Fibroblast of villous mesenchyme (primary cell): ENCODE data around the gene IRF2BPL. TPM values are rescaled to one million over a fixed set of nuclear protein-coding genes. Genes with fewer than 3 reads are reported as not detected.

ENCODE experiments used
- DNase-seq: peaks from one replicate; pipeline ENCODE4 v3.0.0-alpha.2; 2010; ENCODE audit warnings: low read depth
- H3K4me3 ChIP-seq: 2 replicates; pipeline ENCODE4 v1.5.1; 2011; ENCODE audit warnings: low read depth, mild to moderate bottlenecking, low read length
- total RNA-seq: library from RNA; depleted of rRNA; stranded (reverse); fragments of >200 nt; gene quantifications from 2 replicates; pipeline ENCODE4 v1.2.3, GENCODE V29; 2012
- TF ChIP-seq, protein P1 (sequence below): IDR thresholded peaks from 2 replicates; pipeline ENCODE4 v1.5.1; 2012; ENCODE audit warnings: low read depth, mild to moderate bottlenecking, low read length; ENCODE audit not compliant: insufficient read depth

The IRF2BPL gene
- total RNA-seq, 1 donor = 40.2 TPM

DNA sequence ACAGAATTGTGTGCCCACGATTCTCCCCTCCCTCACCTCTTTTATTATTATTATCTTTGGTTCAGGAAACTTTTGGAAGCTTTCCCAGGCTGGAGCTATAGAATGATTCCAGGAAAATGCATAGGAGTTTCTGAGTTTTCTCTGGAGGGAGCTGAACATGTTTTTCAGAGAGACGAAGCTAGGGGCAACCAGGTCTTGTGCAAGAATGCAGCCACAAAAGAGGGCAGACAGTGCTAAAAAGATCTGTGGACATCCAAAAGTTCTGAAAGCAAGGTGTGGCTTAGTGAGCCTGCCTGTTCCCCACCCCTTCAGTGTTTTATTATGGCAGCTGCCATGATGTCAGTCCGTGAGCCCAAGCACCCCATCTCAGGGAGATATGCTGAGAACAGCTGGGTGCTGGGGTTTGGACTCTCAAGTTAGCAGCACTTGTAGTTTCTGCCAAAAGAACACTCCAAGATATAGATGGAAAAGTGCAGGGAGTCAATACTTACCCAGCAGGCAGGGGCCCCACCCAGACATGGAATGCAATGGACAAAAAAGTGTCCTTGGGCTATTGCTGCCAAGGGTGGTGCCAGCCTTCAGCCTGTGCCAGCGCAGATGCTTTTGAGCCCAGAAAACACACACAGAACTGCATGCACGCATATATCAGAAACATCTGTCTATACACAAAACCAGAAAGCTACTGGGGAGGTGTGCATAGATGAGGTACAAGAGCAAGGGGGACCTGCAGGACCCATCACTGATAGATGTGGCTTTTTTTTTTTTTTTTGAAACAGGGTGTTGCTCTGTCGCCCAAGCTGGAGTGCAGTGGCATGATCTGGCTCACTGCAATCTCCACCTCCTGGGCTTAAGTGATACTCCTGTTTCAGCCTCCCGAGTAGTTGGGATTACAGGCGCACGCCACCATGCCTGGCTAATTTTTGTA, 17.0 kb upstream of the IRF2BPL start:
- TF ChIP-seq, protein P1, sequence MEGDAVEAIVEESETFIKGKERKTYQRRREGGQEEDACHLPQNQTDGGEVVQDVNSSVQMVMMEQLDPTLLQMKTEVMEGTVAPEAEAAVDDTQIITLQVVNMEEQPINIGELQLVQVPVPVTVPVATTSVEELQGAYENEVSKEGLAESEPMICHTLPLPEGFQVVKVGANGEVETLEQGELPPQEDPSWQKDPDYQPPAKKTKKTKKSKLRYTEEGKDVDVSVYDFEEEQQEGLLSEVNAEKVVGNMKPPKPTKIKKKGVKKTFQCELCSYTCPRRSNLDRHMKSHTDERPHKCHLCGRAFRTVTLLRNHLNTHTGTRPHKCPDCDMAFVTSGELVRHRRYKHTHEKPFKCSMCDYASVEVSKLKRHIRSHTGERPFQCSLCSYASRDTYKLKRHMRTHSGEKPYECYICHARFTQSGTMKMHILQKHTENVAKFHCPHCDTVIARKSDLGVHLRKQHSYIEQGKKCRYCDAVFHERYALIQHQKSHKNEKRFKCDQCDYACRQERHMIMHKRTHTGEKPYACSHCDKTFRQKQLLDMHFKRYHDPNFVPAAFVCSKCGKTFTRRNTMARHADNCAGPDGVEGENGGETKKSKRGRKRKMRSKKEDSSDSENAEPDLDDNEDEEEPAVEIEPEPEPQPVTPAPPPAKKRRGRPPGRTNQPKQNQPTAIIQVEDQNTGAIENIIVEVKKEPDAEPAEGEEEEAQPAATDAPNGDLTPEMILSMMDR = no peak
- peak overlapping the region; percentile 0 for H3K4me3 ChIP-seq
- peak; percentile 73 for DNase-seq

- peak overlapping the region; percentile 0 for H3K4me3 ChIP-seq
- DNase-seq = peak; percentile 97
- TF ChIP-seq, protein P1 = no peak
Observed at GRCh38 chr14:77044783-77045237, 16.3 kb upstream of the IRF2BPL start.

GRCh38 chr14:77043984-77044485, 15.5 kb upstream of the IRF2BPL start:
- TF ChIP-seq, protein P1 = no peak
- DNase-seq = no peak

DNA sequence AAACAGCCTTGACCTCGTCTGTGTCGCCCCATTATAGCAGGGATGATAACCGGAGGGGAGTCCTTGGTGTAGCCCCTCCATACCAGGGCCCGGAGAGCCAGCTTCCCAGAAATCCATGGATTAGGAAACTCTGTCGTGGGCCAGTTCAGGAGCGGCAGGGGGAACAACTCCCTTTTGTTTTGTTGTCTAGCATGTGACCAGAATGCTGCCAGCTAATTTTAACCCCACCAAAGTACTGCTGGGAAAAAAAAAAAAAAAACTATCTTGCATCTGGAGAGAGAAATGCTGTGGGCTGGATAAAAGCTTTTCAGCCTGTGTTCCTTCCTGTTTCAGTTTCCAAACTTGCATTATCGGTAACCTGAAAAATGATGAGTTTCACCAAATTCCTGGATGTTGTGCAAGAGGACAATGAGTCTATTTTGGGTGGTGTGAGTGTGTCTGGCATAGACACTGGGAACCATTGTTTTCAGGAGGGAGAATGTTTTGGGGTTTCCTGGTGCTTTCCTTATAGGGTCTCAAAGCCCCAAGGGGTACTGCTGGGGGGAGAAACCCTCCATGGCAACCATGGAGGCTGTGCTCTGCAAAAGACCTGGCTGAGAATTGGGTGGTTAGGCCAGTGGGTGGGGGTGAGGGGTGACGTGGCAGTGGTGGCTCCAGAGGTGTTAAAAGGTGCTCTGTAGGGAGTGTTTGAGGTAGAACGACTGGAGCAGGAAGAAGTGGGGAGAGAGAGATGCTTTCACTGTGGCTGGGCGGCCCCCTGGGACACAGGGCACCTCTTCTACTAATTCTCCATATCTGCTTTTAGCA, 14.9 kb upstream of the IRF2BPL start:
- H3K4me3 ChIP-seq = peak overlapping the region; percentile 10
- TF ChIP-seq, protein P1 = no peak
- DNase-seq = peak; percentile 97

More at GRCh38 chr14:77043984-77044485, 15.5 kb upstream of the IRF2BPL start:
- no peak overlapping the region for H3K4me3 ChIP-seq

DNA sequence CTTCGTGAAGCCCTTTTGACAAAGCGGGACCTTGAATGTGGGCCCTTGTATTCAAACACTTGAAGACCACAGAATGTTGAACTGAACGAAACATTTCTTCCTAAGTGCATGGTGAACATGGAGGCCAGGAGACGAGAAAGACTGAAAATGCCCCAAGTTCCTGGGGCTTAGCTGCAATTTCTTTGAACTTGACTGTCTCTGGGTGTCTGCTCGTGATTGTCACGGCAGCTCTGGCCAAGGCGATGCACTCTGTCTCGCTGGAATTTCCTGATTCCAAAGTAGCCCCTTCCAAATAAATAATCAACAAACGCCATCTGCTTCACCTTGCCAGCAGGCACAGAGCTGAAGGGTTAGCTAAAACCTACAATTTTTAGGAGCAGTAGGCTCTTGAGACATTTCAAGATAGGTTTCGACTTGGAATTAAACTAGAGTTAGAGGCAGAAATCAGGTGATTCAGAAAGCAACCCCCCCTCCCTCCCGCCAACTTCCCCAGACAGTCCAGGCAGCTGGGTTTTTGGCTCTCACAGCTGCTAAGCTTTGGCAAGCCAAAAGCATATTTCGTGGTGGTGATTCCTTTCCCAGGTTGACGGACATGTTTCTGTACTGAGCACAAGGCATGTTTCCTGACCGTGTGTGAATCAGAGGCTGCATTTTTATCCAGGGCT, 13.5 kb upstream of the IRF2BPL start:
- H3K4me3 ChIP-seq = no peak overlapping the region
- DNase-seq = peak; percentile 95
- TF ChIP-seq, protein P1 = no peak

DNA sequence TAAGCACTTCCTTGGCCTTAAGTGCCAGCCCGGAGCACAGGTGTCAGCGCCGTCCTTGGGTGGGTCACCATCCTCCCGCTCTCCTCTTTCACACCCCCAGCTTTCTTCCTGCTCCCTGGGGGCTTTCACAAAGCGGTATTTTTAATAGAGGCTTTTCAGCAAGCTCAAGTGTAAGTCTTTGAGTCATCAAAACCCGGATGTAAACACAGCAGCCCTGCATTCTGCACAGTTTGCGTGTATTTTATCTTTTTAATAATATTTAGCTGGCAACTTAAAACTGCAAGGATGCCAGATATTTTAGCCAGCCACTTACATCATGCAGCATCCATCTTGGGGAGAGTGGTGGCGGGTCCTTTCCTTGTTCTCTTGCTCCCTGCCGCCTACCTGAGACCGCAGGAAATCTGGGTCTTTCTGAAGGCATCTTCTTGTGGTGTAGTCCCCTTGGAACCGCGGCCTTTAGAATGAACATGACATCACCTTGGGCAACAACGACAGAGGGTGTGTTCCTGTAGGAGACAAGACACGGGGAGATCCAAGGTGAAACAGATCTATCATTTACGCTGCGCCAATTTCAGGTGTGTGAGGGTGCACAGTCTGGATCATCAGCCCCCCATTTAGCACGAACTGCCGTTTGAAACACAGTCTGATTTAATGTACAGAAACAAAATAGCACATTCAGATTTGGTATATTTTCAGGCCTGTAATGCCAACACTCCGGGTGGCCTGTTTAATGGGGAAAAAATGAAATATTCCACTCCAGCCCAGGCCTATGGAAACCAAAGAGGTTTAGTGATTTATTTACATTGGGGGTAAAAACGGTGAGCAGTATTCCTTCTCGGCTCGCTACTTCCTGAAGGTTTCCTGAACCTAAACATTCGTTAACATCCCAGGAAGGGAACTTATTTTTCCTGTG, 12.5 kb upstream of the IRF2BPL start:
- TF ChIP-seq, protein P1 = no peak

More for the DNA sequence above, 12.5 kb upstream of the IRF2BPL start:
- peak overlapping the region; percentile 33 for H3K4me3 ChIP-seq
- peak; percentile 97 for DNase-seq
